HepG2 (cell line): ENCODE measurements around the gene PIEZO1. TPM values are rescaled to one million over a fixed set of nuclear protein-coding genes. Genes with fewer than 3 reads are reported as not detected.

ENCODE experiments used
- ATAD3A ChIP-seq: sonication (generic); formaldehyde crosslinking; IDR thresholded peaks from 2 replicates; pipeline ENCODE4 v1.4.0; 2020; ENCODE audit warnings: missing genetic modification reagents
- DNMT3B ChIP-seq: conservative IDR thresholded peaks from 2 replicates; pipeline ENCODE4 v1.6.1; 2016; ENCODE audit warnings: missing biosample characterization, control low read depth
- HMGXB4 ChIP-seq, 2 experiments: sonication (generic) in 1 of 2; formaldehyde crosslinking in 1 of 2; IDR thresholded peaks; 2 replicates each; pipeline versions ENCODE4 v1.4.0 to v1.6.1; 2018 to 2020; ENCODE audit warnings: missing genetic modification reagents in 2 of 2, borderline replicate concordance in 1 of 2, low read depth in 1 of 2, mild to moderate bottlenecking in 1 of 2, missing biosample characterization in 1 of 2
- RBM22 ChIP-seq: fragments of 200-400 bp; formaldehyde crosslinking; optimal IDR thresholded peaks from 2 replicates; pipeline ENCODE3; 2017; ENCODE audit warnings: mild to moderate bottlenecking, low read length, moderate library complexity
- RNF219 ChIP-seq: sonication (generic); formaldehyde crosslinking; IDR thresholded peaks from 2 replicates; pipeline ENCODE4 v1.5.0; 2020; ENCODE audit warnings: mild to moderate bottlenecking, missing genetic modification reagents
- SOX5 ChIP-seq: IDR thresholded peaks from 2 replicates; pipeline ENCODE4 v1.6.1; 2016; ENCODE audit warnings: borderline replicate concordance
- SOX6 ChIP-seq, 2 experiments: fragments of 450-650 bp in 1 of 2; sonication (generic) in 1 of 2; formaldehyde crosslinking in 1 of 2; IDR thresholded peaks; 2 replicates each; pipeline versions ENCODE4 v1.4.0 to v1.6.1; 2017 to 2020; ENCODE audit warnings: antibody characterized with exemption in 1 of 2, mild to moderate bottlenecking in 1 of 2, missing genetic modification reagents in 1 of 2
- XRCC5 ChIP-seq: fragments of 200-400 bp; formaldehyde crosslinking; optimal IDR thresholded peaks from 2 replicates; pipeline ENCODE3; 2017; ENCODE audit warnings: mild to moderate bottlenecking, low read length
- ZFP91 ChIP-seq: sonication (generic); formaldehyde crosslinking; IDR thresholded peaks from 2 replicates; pipeline ENCODE4 v1.9.0; 2022; ENCODE audit warnings: missing genetic modification reagents, mild to moderate bottlenecking, borderline replicate concordance
- ZNF292 ChIP-seq: sonication (generic); formaldehyde crosslinking; IDR thresholded peaks from 2 replicates; pipeline ENCODE4 v1.8.1; 2022; ENCODE audit warnings: mild to moderate bottlenecking, low read depth, missing genetic modification reagents, borderline replicate concordance
- ZNF329 ChIP-seq: sonication (generic); formaldehyde crosslinking; IDR thresholded peaks from 2 replicates; pipeline ENCODE4 v1.9.0; 2021; ENCODE audit warnings: low read depth, mild to moderate bottlenecking, missing genetic modification reagents
- ZNF407 ChIP-seq: sonication (generic); formaldehyde crosslinking; IDR thresholded peaks from one replicate; pipeline ENCODE4 v1.5.1; 2020; ENCODE audit warnings: mild to moderate bottlenecking, missing genetic modification reagents; ENCODE audit errors: not compliant biosample characterization
- ZNF768 ChIP-seq: sonication (generic); formaldehyde crosslinking; IDR thresholded peaks from 2 replicates; pipeline ENCODE4 v1.4.0; 2020; ENCODE audit warnings: missing genetic modification reagents
- polyA plus RNA-seq, 8 experiments: library from polyadenylated mRNA; depleted of rRNA in 3 of 8; stranded (reverse) in 7 of 8; unstranded in 1 of 8; fragments of >200 nt; fragmentation: Illumina TruSeq in 4 of 8; extraction: Trizol in 4 of 8; gene quantifications; 2 replicates each; pipeline versions ENCODE4 v1.2.1 to v1.2.3, GENCODE V29; 2011 to 2016; ENCODE audit warnings: low read depth in 4 of 8, missing spikeins in 1 of 8, mixed read lengths in 1 of 8; ENCODE audit not compliant: insufficient read depth in 1 of 8
- total RNA-seq, 5 experiments: library from RNA; depleted of rRNA; stranded (reverse); fragments of >200 nt; fragmentation: Illumina TruSeq; extraction: Trizol; gene quantifications; 2 replicates each; pipeline ENCODE4 v1.2.3, GENCODE V29; 2016; ENCODE audit warnings: low read depth in 1 of 5

Gene PIEZO1
- total and polyA plus RNA-seq, 2 of the 13 experiments (the other 11 are each of a cell fraction or from before 2014, with no cell fraction given): 67.9 to 85.0 TPM

GRCh38 chr16:88811769-88812512 is 26.9 kb upstream of the PIEZO1 start, which contains the start of gene APRT (continued):
- peak; percentile 81 for TF ChIP-seq ZNF407
- TF ChIP-seq XRCC5: peak; percentile 73
- peak; percentile 95 for TF ChIP-seq ZFP91 (CRISPR knock-in tag)
- TF ChIP-seq DNMT3B (CRISPR knock-in tag): no peak
- TF ChIP-seq ZNF292: 0 out of 2 replicates have a peak, but pooled peaks have one; percentile 39
- TF ChIP-seq SOX5 (CRISPR knock-in tag): peak; percentile 42; the same call in 1 of the 2 replicates
- no peak for TF ChIP-seq SOX6 (IDR thresholded peaks at IDR 0.05)
- peak; percentile 49 for TF ChIP-seq SOX6 (CRISPR knock-in tag; IDR thresholded peaks at IDR 0.05)
- no peak; the same call in 1 of the 2 replicates for TF ChIP-seq RNF219 (CRISPR knock-in tag)
- no peak for TF ChIP-seq RBM22
- TF ChIP-seq ATAD3A (CRISPR knock-in tag): no peak
- no peak for TF ChIP-seq ZNF329
- peak; percentile 70 to 97; a peak in 3 of 4 replicates for TF ChIP-seq HMGXB4 (CRISPR knock-in tag; IDR thresholded peaks at IDR 0.05; ENCODE audit: borderline replicate concordance in 1 of 2, low read depth in 1 of 2)
- TF ChIP-seq ZNF768 (CRISPR knock-in tag): peak; percentile 71
